ENCODE measurements around the gene FBXO34.

The FBXO34 gene

GRCh38 chr14:55389330-55389729 lies 118.1 kb downstream of the FBXO34 start:
- TF ChIP-seq CTCF (conservative IDR thresholded peaks at IDR 0.05; ENCODE audit: low read length), result no peak
- no peak for TF ChIP-seq EZH2phosphoT487 (IDR thresholded peaks at IDR 0.05; ENCODE audit: borderline replicate concordance)
- H2AFZ ChIP-seq (ENCODE audit: low read length), result no peak overlapping the region
- H3K27me3 ChIP-seq (ENCODE audit: insufficient read depth, low read length, poor library complexity, severe bottlenecking), result no peaks in the 10 kb centered on the region
- H3K9me2 ChIP-seq (replicated peaks; ENCODE audit: low read depth, low read length), result no peaks in the 10 kb centered on the region
- no peak overlapping the region for H3K9ac ChIP-seq (ENCODE audit: low read depth, low read length, poor library complexity, severe bottlenecking)
- H3F3A ChIP-seq (ENCODE audit: low read depth), result no peaks in the 10 kb centered on the region
- H3K9me3 ChIP-seq (ENCODE audit: insufficient read depth, low read depth, low read length), result no peaks in the 10 kb centered on the region
- no peaks in the 10 kb centered on the region for H3K79me2 ChIP-seq (ENCODE audit: insufficient read depth, low read length)
- no peak overlapping the region for H3K4me2 ChIP-seq (ENCODE audit: low read depth, low read length, poor library complexity, severe bottlenecking)
- H3K4me3 ChIP-seq (ENCODE audit: low read length, poor library complexity, severe bottlenecking), result no peak overlapping the region
- H3K4me1 ChIP-seq (ENCODE audit: insufficient read depth, low read length, poor library complexity, severe bottlenecking), result peaks cover 10% of the 10 kb centered on the region
- no peaks in the 10 kb centered on the region for H4K20me1 ChIP-seq (ENCODE audit: insufficient read depth, low read length, poor library complexity, severe bottlenecking)
- H3K36me3 ChIP-seq (ENCODE audit: insufficient read depth, low read length), result peaks cover 17% of the 10 kb centered on the region; the same call in 1 of the 2 replicates

- Histone ChIP-seq H3K9me2 (replicated peaks; ENCODE audit: low read depth, low read length) (no peaks in the 10 kb centered on the region), H2AFZ (ENCODE audit: low read length) (no peak overlapping the region), H3K9me3 (ENCODE audit: insufficient read depth, low read depth, low read length) (no peaks in the 10 kb centered on the region), H3K4me3 (ENCODE audit: low read length, poor library complexity, severe bottlenecking) (no peak overlapping the region), H3K4me2 (ENCODE audit: low read depth, low read length, poor library complexity, severe bottlenecking) (no peak overlapping the region), H3K4me1 (ENCODE audit: insufficient read depth, low read length, poor library complexity, severe bottlenecking) (no peaks in the 10 kb centered on the region), H3K27me3 (ENCODE audit: insufficient read depth, low read length, poor library complexity, severe bottlenecking) (no peaks in the 10 kb centered on the region), H3K36me3 (ENCODE audit: insufficient read depth, low read length) (peaks cover 15% of the 10 kb centered on the region; the same call in 1 of the 2 replicates), H3K79me2 (ENCODE audit: insufficient read depth, low read length) (no peaks in the 10 kb centered on the region; the same call in 1 of the 2 replicates), H3K9ac (ENCODE audit: low read depth, low read length, poor library complexity, severe bottlenecking) (no peak overlapping the region), H4K20me1 (ENCODE audit: insufficient read depth, low read length, poor library complexity, severe bottlenecking) (no peaks in the 10 kb centered on the region), H3F3A (ENCODE audit: low read depth) (no peaks in the 10 kb centered on the region)
- TF ChIP-seq EZH2phosphoT487 (IDR thresholded peaks at IDR 0.05; ENCODE audit: borderline replicate concordance), result no peak
- TF ChIP-seq CTCF (conservative IDR thresholded peaks at IDR 0.05; ENCODE audit: low read length), result no peak
These were observed 127.5 kb downstream of the FBXO34 start for GRCh38 chr14:55398679-55399078.

GRCh38 chr14:55399183-55399582 lies 128.0 kb downstream of the FBXO34 start:
- TF ChIP-seq CTCF (conservative IDR thresholded peaks at IDR 0.05; ENCODE audit: low read length) (no peak), EZH2phosphoT487 (IDR thresholded peaks at IDR 0.05; ENCODE audit: borderline replicate concordance) (no peak)
- Histone ChIP-seq H3K4me1 (ENCODE audit: insufficient read depth, low read length, poor library complexity, severe bottlenecking) (no peaks in the 10 kb centered on the region), H4K20me1 (ENCODE audit: insufficient read depth, low read length, poor library complexity, severe bottlenecking) (no peaks in the 10 kb centered on the region), H3K9me3 (ENCODE audit: insufficient read depth, low read depth, low read length) (no peaks in the 10 kb centered on the region), H2AFZ (ENCODE audit: low read length) (no peak overlapping the region), H3K9me2 (replicated peaks; ENCODE audit: low read depth, low read length) (no peaks in the 10 kb centered on the region), H3K79me2 (ENCODE audit: insufficient read depth, low read length) (no peaks in the 10 kb centered on the region; the same call in 1 of the 2 replicates), H3K4me3 (ENCODE audit: low read length, poor library complexity, severe bottlenecking) (no peak overlapping the region), H3K4me2 (ENCODE audit: low read depth, low read length, poor library complexity, severe bottlenecking) (no peak overlapping the region), H3K36me3 (ENCODE audit: insufficient read depth, low read length) (peaks cover 15% of the 10 kb centered on the region; the same call in 1 of the 2 replicates), H3K27me3 (ENCODE audit: insufficient read depth, low read length, poor library complexity, severe bottlenecking) (no peaks in the 10 kb centered on the region), H3F3A (ENCODE audit: low read depth) (no peaks in the 10 kb centered on the region), H3K9ac (ENCODE audit: low read depth, low read length, poor library complexity, severe bottlenecking) (no peak overlapping the region)
